ENCODE measurements around the gene CMSS1.

CMSS1 gene

DNA sequence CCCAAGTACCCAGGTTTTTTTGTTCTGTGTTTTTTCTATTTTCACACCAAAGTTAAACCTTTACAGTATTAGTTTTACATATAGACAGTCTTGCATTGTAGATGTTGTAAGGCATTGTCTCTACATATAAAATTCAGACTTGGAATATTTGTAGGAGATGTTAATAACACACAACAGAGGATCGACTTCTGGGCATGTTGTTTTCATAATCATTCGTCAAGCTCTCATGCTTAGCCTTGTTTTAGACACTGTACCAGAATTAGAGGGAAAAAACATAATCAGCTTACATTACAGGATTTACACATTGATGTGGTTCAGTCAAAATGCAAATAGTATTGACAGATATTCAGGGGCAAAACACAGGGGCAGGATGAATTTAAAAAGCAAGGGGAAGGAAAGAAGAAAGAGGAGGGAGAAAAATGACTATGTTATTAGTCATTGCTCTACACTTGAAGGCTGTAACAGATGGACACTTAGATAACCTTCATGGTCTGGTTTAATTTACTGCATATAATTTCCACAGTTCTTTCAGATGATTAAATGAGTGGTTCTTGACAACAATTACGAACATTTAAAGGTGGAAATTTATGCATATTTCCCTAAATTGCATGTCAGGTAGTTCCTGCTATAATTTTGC is 7.5 kb downstream of the CMSS1 start:
- H3K27ac ChIP-seq (ENCODE audit: low read depth, low read length, poor library complexity, severe bottlenecking): no peak overlapping the region
- H3K4me2 ChIP-seq (ENCODE audit: low read length): no peak overlapping the region
- H3K9me3 ChIP-seq (ENCODE audit: low read length): no peaks in the 10 kb centered on the region
- H3K9ac ChIP-seq (ENCODE audit: low read length): no peak overlapping the region
- no peak overlapping the region for H2AFZ ChIP-seq (ENCODE audit: low read length)
- H3F3A ChIP-seq (ENCODE audit: insufficient read depth, low read length): no peaks in the 10 kb centered on the region
- H4K20me1 ChIP-seq (ENCODE audit: insufficient read depth, low read length): no peaks in the 10 kb centered on the region
- no peak for TF ChIP-seq EZH2 (IDR thresholded peaks at IDR 0.05; ENCODE audit: borderline replicate concordance, low read length)
- TF ChIP-seq CTCF (IDR thresholded peaks at IDR 0.05; ENCODE audit: low read length): no peak
- H3K79me2 ChIP-seq (ENCODE audit: insufficient read depth, low read length): peaks cover 13% of the 10 kb centered on the region; the same call in 1 of the 2 replicates
- no peaks in the 10 kb centered on the region for H3K9me2 ChIP-seq (ENCODE audit: low read depth, low read length)
- H3K36me3 ChIP-seq (ENCODE audit: insufficient read depth, low read length): peaks cover 6% of the 10 kb centered on the region; the same call in 1 of the 2 replicates
- H3K4me1 ChIP-seq (ENCODE audit: insufficient read depth, low read length, severe bottlenecking): peaks cover 4% of the 10 kb centered on the region
- no peaks in the 10 kb centered on the region for H3K27me3 ChIP-seq (ENCODE audit: insufficient read depth, low read length)
- no peak overlapping the region for H3K4me3 ChIP-seq (ENCODE audit: low read depth, low read length, poor library complexity, severe bottlenecking)

DNA sequence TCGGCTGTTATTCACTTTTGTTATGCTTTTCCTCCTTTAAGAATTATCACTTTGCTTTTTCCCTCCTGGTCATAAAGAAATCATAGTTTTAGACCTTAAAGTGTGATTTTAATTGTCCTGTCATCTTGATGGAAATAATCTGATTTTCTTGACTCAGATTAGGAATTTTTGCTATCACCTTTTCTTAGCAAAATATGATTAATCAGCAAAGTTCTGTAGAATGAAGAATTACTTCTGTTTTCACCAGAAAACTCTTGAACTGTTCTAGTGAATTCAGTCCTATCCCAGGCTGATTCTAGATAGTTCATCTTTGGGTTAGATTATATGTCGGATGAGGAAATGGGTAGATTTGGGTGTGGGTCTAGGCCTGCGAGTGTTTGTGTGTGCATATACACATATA is 12.2 kb downstream of the CMSS1 start:
- Histone ChIP-seq H3K9me3 (ENCODE audit: low read length) (no peaks in the 10 kb centered on the region), H4K20me1 (ENCODE audit: insufficient read depth, low read length) (no peaks in the 10 kb centered on the region), H3K9me2 (ENCODE audit: low read depth, low read length) (no peaks in the 10 kb centered on the region), H3K79me2 (ENCODE audit: insufficient read depth, low read length) (peaks cover 12% of the 10 kb centered on the region; the same call in 1 of the 2 replicates), H2AFZ (ENCODE audit: low read length) (no peak overlapping the region), H3K9ac (ENCODE audit: low read length) (no peak overlapping the region), H3K27me3 (ENCODE audit: insufficient read depth, low read length) (no peaks in the 10 kb centered on the region), H3K27ac (ENCODE audit: low read depth, low read length, poor library complexity, severe bottlenecking) (no peak overlapping the region), H3K4me2 (ENCODE audit: low read length) (no peak overlapping the region), H3K4me3 (ENCODE audit: low read depth, low read length, poor library complexity, severe bottlenecking) (no peak overlapping the region), H3K4me1 (ENCODE audit: insufficient read depth, low read length, severe bottlenecking) (no peaks in the 10 kb centered on the region), H3K36me3 (ENCODE audit: insufficient read depth, low read length) (no peaks in the 10 kb centered on the region), H3F3A (ENCODE audit: insufficient read depth, low read length) (no peaks in the 10 kb centered on the region)
- TF ChIP-seq CTCF (IDR thresholded peaks at IDR 0.05; ENCODE audit: low read length): no peak
- no peak for TF ChIP-seq EZH2 (IDR thresholded peaks at IDR 0.05; ENCODE audit: borderline replicate concordance, low read length)

DNA sequence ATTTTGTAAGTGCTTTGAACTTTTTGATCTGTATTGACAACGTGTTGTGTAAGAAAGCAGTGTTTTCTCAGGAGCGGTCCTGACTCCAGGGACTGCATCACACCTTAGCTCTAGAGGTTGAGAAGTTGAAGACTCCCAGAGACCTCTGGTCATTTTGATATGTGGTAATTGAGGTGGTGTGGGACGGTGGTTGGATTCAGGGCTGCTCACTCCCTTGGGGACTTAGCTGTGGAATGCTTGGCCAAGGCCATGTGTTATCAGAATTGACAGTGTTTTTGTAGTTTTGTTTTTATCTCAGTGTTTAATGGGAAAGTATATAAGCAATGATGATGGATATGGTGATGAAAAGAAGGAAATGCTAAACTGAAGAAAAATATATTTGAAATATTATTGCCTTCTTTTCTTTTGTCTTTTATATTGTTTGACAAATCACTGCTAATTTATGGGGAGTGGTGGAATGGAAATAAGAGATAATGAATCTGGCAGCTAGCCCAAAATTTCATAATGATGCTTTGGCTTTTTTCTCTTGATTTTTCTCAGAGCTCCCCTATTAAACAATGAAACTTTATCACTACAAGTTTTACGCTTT is 16.0 kb downstream of the CMSS1 start:
- H3K4me2 ChIP-seq (ENCODE audit: low read length): no peak overlapping the region
- H3K36me3 ChIP-seq (ENCODE audit: insufficient read depth, low read length): no peaks in the 10 kb centered on the region
- H3K27me3 ChIP-seq (ENCODE audit: insufficient read depth, low read length): no peaks in the 10 kb centered on the region
- H3K4me3 ChIP-seq (ENCODE audit: low read depth, low read length, poor library complexity, severe bottlenecking): no peak overlapping the region
- no peaks in the 10 kb centered on the region for H4K20me1 ChIP-seq (ENCODE audit: insufficient read depth, low read length)
- no peaks in the 10 kb centered on the region for H3F3A ChIP-seq (ENCODE audit: insufficient read depth, low read length)
- H3K9me3 ChIP-seq (ENCODE audit: low read length): no peaks in the 10 kb centered on the region
- no peak overlapping the region for H3K27ac ChIP-seq (ENCODE audit: low read depth, low read length, poor library complexity, severe bottlenecking)
- H2AFZ ChIP-seq (ENCODE audit: low read length): no peak overlapping the region
- H3K79me2 ChIP-seq (ENCODE audit: insufficient read depth, low read length): no peaks in the 10 kb centered on the region
- H3K4me1 ChIP-seq (ENCODE audit: insufficient read depth, low read length, severe bottlenecking): no peaks in the 10 kb centered on the region
- H3K9me2 ChIP-seq (ENCODE audit: low read depth, low read length): no peaks in the 10 kb centered on the region
- TF ChIP-seq EZH2 (IDR thresholded peaks at IDR 0.05; ENCODE audit: borderline replicate concordance, low read length): no peak
- TF ChIP-seq CTCF (IDR thresholded peaks at IDR 0.05; ENCODE audit: low read length): no peak
- no peak overlapping the region for H3K9ac ChIP-seq (ENCODE audit: low read length)

Data from OCI-LY1 (cell line).